Prostate gland (tissue), 2 donors: Measurements from ENCODE around the gene ZXDC. TPM values are rescaled to one million over a fixed set of nuclear protein-coding genes. Genes with fewer than 3 reads are reported as not detected.

Experiments
- DNase-seq: peaks from one replicate; pipeline ENCODE4 v3.0.0-alpha.2; 2019; ENCODE audit warnings: low spot score
- H3K27ac ChIP-seq, 2 donors: fragments of 200-600 bp; sonication (generic); 2 replicates each; pipeline ENCODE4 v1.5.1; 2017 to 2019
- H3K27me3 ChIP-seq: fragments of 200-600 bp; sonication (generic); replicated peaks from 2 replicates; pipeline ENCODE4 v1.5.1; 2019; ENCODE audit not compliant: insufficient read depth
- H3K36me3 ChIP-seq, 2 donors: fragments of 200-600 bp; sonication (generic); 1 replicate in 1 of 2; 2 replicates in 1 of 2; pipeline versions ENCODE4 v1.5.1 to v1.8.1; 2017 to 2019
- H3K4me1 ChIP-seq: fragments of 200-600 bp; sonication (generic); replicated peaks from 2 replicates; pipeline ENCODE4 v1.5.1; 2019
- H3K4me3 ChIP-seq, 2 donors: fragments of 200-600 bp; sonication (generic); 2 replicates each; pipeline ENCODE4 v1.5.1; 2017 to 2019
- H3K9me3 ChIP-seq: fragments of 200-600 bp; sonication (generic); 2 replicates; pipeline ENCODE4 v1.5.1; 2017
- CTCF ChIP-seq, 4 experiments: fragments of 200-600 bp in 2 of 4; fragments of 450-650 bp in 2 of 4; sonication (generic) in 2 of 4; IDR thresholded peaks; 1 replicate in 3 of 4; 2 replicates in 1 of 4; pipeline ENCODE4 v1.5.1; 2016 to 2019; ENCODE audit warnings: antibody characterized with exemption in 4 of 4, mild to moderate bottlenecking in 2 of 4, moderate library complexity in 2 of 4
- POLR2A ChIP-seq: fragments of 450-650 bp; IDR thresholded peaks from one replicate; pipeline ENCODE4 v1.6.1; 2016; ENCODE audit warnings: antibody characterized with exemption, mild to moderate bottlenecking
- POLR2AphosphoS5 ChIP-seq: sonication (generic); formaldehyde crosslinking; IDR thresholded peaks from one replicate; pipeline ENCODE4 v1.6.1; 2017; ENCODE audit warnings: antibody characterized with exemption
- WGBS: methylation state at CpG from one replicate; pipeline ENCODE4 v1.1.5; 2018; 5-methylcytosine and 5-hydroxymethylcytosine counted together
- intact Hi-C: fragments of 100-400 bp; cut with DNase I; formaldehyde crosslinking; loops from one replicate; pipeline ENCODE4 v1.14.2; 2022
- total RNA-seq, 2 donors: library from RNA; depleted of rRNA; stranded (reverse); fragments of >200 nt; gene quantifications; one replicate each; pipeline ENCODE4 v1.1.0, GENCODE V29; 2016

Gene ZXDC
- total RNA-seq, 2 donors from 2014 or later, result 47.7 to 87.0 TPM

GRCh38 chr3:126517986-126518778, 42.5 kb upstream of the ZXDC start:
- H3K27me3 ChIP-seq, result no peaks in the 10 kb centered on the region
- no peak for DNase-seq
- no peaks in the 10 kb centered on the region for H3K36me3 ChIP-seq
- no peaks in the 10 kb centered on the region for H3K9me3 ChIP-seq
- no peaks in the 10 kb centered on the region for H3K4me1 ChIP-seq
- WGBS, result 90% methylated on average over 14 of the region's 15 CpGs
- intact Hi-C loops, result no loop called here
- no peak overlapping the region for H3K4me3 ChIP-seq
- H3K27ac ChIP-seq, result no peak overlapping the region
- no peak for TF ChIP-seq POLR2AphosphoS5
- no peak for TF ChIP-seq CTCF (IDR thresholded peaks at IDR 0.05)
- TF ChIP-seq POLR2A, result no peak

- Histone ChIP-seq H3K4me3 (no peak within 1 kb of the TSS), H3K36me3 (no peaks in the 10 kb centered on the region), H3K4me1 (no peaks in the 10 kb centered on the region), H3K27ac (no peak within 1 kb of the TSS), H3K9me3 (no peaks in the 10 kb centered on the region), H3K27me3 (no peaks in the 10 kb centered on the region)
- no peak for DNase-seq
- intact Hi-C loops, result no loop called here
- no peak for TF ChIP-seq CTCF (IDR thresholded peaks at IDR 0.05)
- no peak for TF ChIP-seq POLR2A
- no peak for TF ChIP-seq POLR2AphosphoS5
- WGBS, result 94% methylated on average over 11 of the region's 16 CpGs
Measured at GRCh38 chr3:126517291-126517951, 41.7 kb upstream of the ZXDC start, which contains the start of gene UROC1. TSS of gene UROC1 (minus strand) at chr3:126517773. CDS start at chr3:126517719, 54 bp downstream.

- no peaks in the 10 kb centered on the region for H3K9me3 ChIP-seq
- no peaks in the 10 kb centered on the region for H3K4me1 ChIP-seq
- intact Hi-C loops, result no loop called here
- 86% methylated on average over 9 of the region's 9 CpGs for WGBS
- H3K36me3 ChIP-seq, result no peaks in the 10 kb centered on the region
- DNase-seq, result no peak
- no peak overlapping the region for H3K27ac ChIP-seq
- TF ChIP-seq POLR2AphosphoS5, result no peak
- no peak for TF ChIP-seq CTCF (IDR thresholded peaks at IDR 0.05)
- no peak for TF ChIP-seq POLR2A
- no peaks in the 10 kb centered on the region for H3K27me3 ChIP-seq
- H3K4me3 ChIP-seq, result no peak overlapping the region
Measured at GRCh38 chr3:126516936-126517290, 41.2 kb upstream of the ZXDC start.

GRCh38 chr3:126516152-126516935, 40.7 kb upstream of the ZXDC start:
- Histone ChIP-seq H3K27me3 (no peaks in the 10 kb centered on the region), H3K9me3 (no peaks in the 10 kb centered on the region), H3K4me3 (no peak overlapping the region), H3K4me1 (no peaks in the 10 kb centered on the region), H3K27ac (no peak overlapping the region), H3K36me3 (no peaks in the 10 kb centered on the region)
- intact Hi-C loops, result no loop called here
- WGBS, result 92% methylated on average over 3 of the region's 6 CpGs
- no peak for TF ChIP-seq POLR2A
- TF ChIP-seq CTCF (IDR thresholded peaks at IDR 0.05), result no peak
- TF ChIP-seq POLR2AphosphoS5, result no peak
- DNase-seq, result no peak
